ENCODE results near the gene PTGER3.
"Not testable (repeated sequence)": the region's sequence is repeated elsewhere in the genome, so short reads cannot be mapped to it uniquely, and the experiment has no call there.

PTGER3 gene

GRCh38 chr1:71002709-71003475 lies 44.7 kb downstream of the PTGER3 start:
- no peak for DNase-seq (ENCODE audit: low read depth in 3 of 3)

GRCh38 chr1:71001624-71002023 lies 46.0 kb downstream of the PTGER3 start:
- DNase-seq (ENCODE audit: low read depth in 3 of 3), result no peak

- no peak for DNase-seq (ENCODE audit: low read depth in 3 of 3)
Observed at GRCh38 chr1:70997793-70998192, 49.8 kb downstream of the PTGER3 start.

DNA sequence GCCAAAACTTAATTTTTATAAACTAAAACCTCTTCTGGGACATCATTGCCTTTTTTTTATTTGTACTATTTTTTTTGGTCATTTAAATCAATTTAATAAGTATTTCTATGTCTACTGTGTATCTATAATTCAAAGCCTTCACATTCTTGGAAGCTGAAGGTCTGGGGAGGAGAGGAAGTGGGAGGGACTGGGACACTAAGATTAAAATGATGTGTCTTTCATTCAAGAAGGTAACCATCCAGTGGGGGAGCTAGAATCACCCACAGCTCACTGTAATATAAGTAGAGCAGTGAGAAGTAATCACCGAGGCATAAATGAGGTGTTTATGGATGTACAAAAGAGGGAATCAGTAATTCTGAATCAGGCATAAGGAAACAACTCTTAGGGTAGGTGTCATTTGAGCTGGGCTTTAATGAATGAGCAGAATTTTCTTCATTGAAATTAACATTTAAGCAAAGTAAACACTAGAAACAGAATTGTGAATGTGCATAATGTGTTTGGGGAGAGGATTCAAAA lies 52.8 kb downstream of the PTGER3 start:
- DNase-seq (ENCODE audit: low read depth in 3 of 3), result no peak

- DNase-seq (ENCODE audit: low read depth in 3 of 3), result no peak
Observed at GRCh38 chr1:70993798-70994197, 53.8 kb downstream of the PTGER3 start.

DNA sequence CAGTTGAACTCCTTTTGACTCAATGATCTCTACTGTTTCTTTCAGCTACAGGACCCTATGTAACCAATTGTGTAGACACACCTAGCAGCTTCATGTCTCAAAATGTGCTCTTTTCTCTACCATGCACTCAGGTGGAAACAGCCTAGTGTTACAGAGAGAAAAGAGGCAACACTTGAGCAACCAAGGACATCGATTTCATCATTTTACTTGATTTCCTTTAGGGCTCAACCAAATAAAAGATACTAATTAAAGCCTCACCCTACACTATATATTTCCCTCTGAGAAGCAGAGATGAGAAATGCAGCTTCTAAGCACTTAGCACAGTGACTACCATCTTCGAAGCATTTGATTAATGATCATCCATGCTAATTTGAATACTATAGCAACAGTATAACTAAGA lies 55.1 kb downstream of the PTGER3 start:
- no peak for DNase-seq (ENCODE audit: low read depth in 3 of 3)

DNA sequence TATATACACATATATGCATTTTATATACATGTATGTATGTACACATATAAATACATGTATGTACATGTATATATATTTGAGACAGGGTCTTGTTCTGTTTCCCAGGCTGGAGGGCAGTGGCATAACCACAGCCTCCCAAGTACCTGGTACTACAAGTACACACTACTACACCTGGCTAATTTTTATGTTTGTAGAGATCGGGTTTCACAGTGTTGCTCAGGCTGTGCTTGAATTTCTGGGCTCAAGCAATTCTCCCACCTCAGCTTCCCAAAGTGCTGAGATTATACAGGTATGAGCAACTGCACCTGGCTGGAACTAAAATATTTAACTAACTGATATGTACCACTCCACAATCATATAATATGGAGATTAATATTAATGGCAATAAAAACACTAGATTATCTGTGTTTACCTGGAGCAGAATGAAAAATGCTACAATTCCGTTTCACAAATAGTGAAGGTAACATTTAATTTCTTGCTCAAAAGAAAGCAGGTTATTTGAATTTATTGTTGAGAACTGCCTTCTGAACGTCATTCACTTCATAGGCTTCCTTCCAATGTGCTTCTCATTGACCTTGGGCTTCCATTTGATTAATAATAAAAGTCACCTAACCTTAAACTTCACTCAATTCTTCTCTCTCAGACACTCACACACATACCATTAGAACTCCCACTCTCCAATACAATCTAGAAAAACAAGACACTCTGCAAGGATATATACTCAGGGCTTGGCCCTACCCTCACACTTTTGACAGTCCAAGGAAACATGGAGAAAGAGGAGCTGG lies 57.0 kb downstream of the PTGER3 start:
- DNase-seq (ENCODE audit: low read depth in 3 of 3), result no peak

DNA sequence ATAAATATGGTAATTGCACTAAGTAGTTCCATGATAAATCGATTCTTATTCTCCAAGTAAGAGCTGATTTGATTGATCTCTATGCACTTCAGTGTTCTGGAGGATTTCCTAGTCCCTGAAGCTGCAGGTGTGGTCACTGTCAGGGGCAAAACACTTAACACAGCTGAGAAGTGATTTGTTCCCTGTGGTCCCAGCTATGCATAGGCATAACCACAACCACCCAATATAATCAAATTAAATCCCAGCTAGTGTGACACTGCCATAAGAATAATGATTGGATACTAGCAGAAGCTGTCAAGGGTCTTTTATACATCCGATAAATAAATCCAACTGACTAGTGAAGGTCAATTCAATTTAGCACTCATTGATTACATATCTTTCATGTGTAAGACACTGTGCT lies 60.1 kb downstream of the PTGER3 start:
- no peak for DNase-seq (ENCODE audit: low read depth in 3 of 3)

GRCh38 chr1:70985776-70986225 lies 61.8 kb downstream of the PTGER3 start:
- DNase-seq (ENCODE audit: low read depth in 3 of 3), result not testable (repeated sequence)

DNA sequence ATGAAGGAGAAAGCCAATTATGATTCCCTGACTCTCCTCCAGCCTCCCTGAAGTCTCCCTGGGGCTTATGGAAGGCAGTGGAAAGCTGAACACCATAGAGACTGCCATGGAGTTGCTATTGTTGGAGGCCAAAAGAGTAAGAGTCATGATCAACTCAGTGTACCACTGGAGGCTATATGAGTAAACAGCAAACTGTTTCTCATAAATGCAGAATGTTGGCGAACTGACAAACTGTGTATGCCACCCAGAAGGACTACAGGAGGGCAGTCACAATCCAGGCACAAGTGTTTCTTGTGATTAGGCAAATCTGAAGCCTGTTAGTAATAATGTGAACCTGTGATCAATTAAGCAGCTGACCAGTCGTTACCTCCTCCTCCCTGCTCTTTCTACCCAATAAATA lies 62.3 kb downstream of the PTGER3 start:
- DNase-seq (ENCODE audit: low read depth in 3 of 3), result not testable (repeated sequence)

- no peak for DNase-seq (ENCODE audit: low read depth in 3 of 3)
Observed at GRCh38 chr1:70980361-70980760, 67.3 kb downstream of the PTGER3 start.

GRCh38 chr1:70979881-70980280 lies 67.7 kb downstream of the PTGER3 start:
- no peak for DNase-seq (ENCODE audit: low read depth in 3 of 3)

- no peak for DNase-seq (ENCODE audit: low read depth in 3 of 3)
Observed at GRCh38 chr1:70979313-70979712, 68.3 kb downstream of the PTGER3 start.

DNA sequence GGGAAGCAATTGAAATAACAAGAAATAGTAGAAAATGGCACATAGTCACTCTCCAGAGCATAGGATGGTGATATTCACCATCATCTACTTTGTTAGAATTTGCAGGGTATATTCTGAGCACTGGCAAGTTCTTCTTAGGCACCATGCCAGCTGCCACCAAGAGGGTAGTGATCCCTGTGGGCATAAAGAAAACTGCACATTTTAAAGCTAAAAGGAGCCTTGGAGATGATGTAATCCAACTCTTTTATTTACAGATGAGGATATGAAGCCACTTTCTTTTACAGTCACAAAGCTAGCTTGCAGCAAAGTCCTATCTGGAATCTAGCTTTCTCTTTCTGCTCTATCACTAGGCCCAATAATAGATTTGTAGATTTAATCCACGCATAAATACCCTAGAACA lies 69.0 kb downstream of the PTGER3 start:
- DNase-seq (ENCODE audit: low read depth in 3 of 3), result no peak

- DNase-seq (ENCODE audit: low read depth in 3 of 3), result no peak
Observed at GRCh38 chr1:70977575-70977974, 70.0 kb downstream of the PTGER3 start.

- DNase-seq (ENCODE audit: low read depth in 3 of 3), result no peak
Observed at GRCh38 chr1:70977041-70977440, 70.6 kb downstream of the PTGER3 start.

GRCh38 chr1:70973754-70974153 lies 73.9 kb downstream of the PTGER3 start:
- no peak for DNase-seq (ENCODE audit: low read depth in 3 of 3)

GRCh38 chr1:70970407-70970806 lies 77.2 kb downstream of the PTGER3 start:
- DNase-seq (ENCODE audit: low read depth in 3 of 3), result no peak

- DNase-seq (ENCODE audit: low read depth in 3 of 3), result no peak
Observed at GRCh38 chr1:70966018-70966638, 81.5 kb downstream of the PTGER3 start.

DNA sequence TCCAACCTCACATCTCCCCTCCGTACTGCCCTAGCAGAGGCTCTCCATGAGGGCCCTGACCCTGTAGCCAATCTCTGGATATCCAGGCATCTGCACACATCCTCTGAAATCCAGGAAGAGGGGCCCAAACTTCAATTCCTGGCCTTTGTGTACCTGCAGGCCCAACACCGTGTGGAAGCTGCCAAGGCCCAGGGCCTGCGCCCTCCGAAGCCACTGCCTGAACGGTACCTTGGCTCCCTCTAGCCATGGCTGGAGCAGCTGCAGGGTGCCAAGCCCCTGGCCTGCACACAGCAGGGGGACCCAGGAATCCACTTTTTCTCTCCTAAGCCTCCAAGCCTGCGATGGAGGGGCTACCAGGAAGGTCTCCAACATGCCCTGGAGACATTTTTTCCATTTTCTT lies 84.2 kb downstream of the PTGER3 start:
- no peak for DNase-seq (ENCODE audit: low read depth in 3 of 3)

DNA sequence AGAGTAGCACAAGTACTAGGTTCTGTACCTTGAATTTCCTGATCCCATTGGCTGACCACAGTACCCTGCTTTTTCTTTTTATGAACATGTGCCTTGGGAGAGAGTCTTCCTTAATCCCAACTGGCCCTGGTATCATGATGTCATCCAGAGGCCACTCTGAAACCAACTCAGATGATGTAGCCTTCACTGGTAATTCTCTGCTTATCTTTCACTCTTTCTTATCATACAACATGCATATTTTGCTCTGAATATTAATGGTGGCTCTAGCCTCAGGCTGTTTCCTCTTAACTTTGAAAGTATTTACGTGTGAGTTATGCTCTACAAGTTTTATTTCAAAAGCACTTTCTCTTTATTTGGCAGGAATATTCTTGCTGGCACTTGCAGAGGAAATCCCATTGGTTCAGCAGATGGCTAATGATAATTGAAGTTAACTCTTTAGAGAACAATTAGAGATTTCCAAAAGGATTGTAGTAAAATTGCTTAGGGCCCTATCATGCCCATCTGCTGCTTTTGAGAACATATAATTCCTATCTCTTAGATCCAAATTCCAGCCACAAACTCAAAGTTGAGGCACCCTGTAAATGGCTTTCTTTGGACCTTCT lies 86.1 kb downstream of the PTGER3 start:
- DNase-seq (ENCODE audit: low read depth in 3 of 3), result no peak

- DNase-seq (ENCODE audit: low read depth in 3 of 3), result no peak
Observed at GRCh38 chr1:70948396-70949017, 99.1 kb downstream of the PTGER3 start.
